SK-N-SH (cell line): ENCODE data around the gene FHDC1. TPM values are rescaled to one million over a fixed set of nuclear protein-coding genes. Genes with fewer than 3 reads are reported as not detected.

Source experiments
- CTCF ChIA-PET: fragments of 300-600, 350-600 bp; formaldehyde crosslinking; extraction: SDS; loops from one replicate; lab custom pipeline; 2021; lab: Yijun Ruan, JAX
- POLR2A ChIA-PET: fragments of 350-600 bp; sonication (Branson Sonifier 250); formaldehyde crosslinking; extraction: SDS; loops from one replicate; lab custom pipeline; 2020; ENCODE audit warnings: antibody characterized with exemption, inconsistent platforms; lab: Yijun Ruan, JAX
- DNase-seq: peaks from one replicate; pipeline ENCODE4 v3.0.0; 2012
- H2AFZ ChIP-seq: fragments of 200-600 bp; sonication (generic); 2 replicates; pipeline ENCODE4 v1.8.1; 2016; ENCODE audit warnings: antibody characterized with exemption, mild to moderate bottlenecking, low read depth
- H3F3A ChIP-seq: fragments of 200-600 bp; sonication (generic); replicated peaks from 2 replicates; pipeline ENCODE3; 2016; ENCODE audit warnings: antibody characterized with exemption, mild to moderate bottlenecking; ENCODE audit not compliant: insufficient read depth
- H3K27ac ChIP-seq, 2 experiments: fragments of 200-500 bp in 1 of 2; fragments of 200-600 bp in 1 of 2; sonication (Bioruptor generic) in 1 of 2; sonication (generic), shearing (Covaris generic) in 1 of 2; 2 replicates each; pipeline versions ENCODE4 v1.5.1 to v1.6.1; 2014 to 2016; ENCODE audit warnings: low read depth in 2 of 2, inconsistent platforms in 1 of 2, low read length in 1 of 2, mild to moderate bottlenecking in 1 of 2, mixed read lengths in 1 of 2
- H3K27me3 ChIP-seq: fragments of 200-600 bp; sonication (generic), shearing (Covaris generic); 2 replicates; pipeline ENCODE4 v1.6.1; 2016; ENCODE audit warnings: mixed run types; ENCODE audit not compliant: insufficient read depth
- H3K36me3 ChIP-seq, 2 experiments: fragments of 200-500 bp in 1 of 2; fragments of 200-600 bp in 1 of 2; sonication (Bioruptor generic) in 1 of 2; sonication (generic) in 1 of 2; replicated peaks in 1 of 2; 2 replicates each; pipeline versions ENCODE3 to v1.5.1; 2014 to 2016; ENCODE audit warnings: low read length in 1 of 2, mild to moderate bottlenecking in 1 of 2; ENCODE audit not compliant: insufficient read depth in 2 of 2, control insufficient read depth in 1 of 2
- H3K4me1 ChIP-seq, 2 experiments: fragments of 200-500 bp in 1 of 2; fragments of 200-600 bp in 1 of 2; sonication (Bioruptor generic) in 1 of 2; sonication (generic), shearing (Covaris generic) in 1 of 2; 2 replicates each; pipeline versions ENCODE4 v1.5.1 to v1.6.1; 2014 to 2016; ENCODE audit warnings: low read depth in 1 of 2, low read length in 1 of 2, mixed run types in 1 of 2; ENCODE audit not compliant: insufficient read depth in 2 of 2, control insufficient read depth in 1 of 2
- H3K4me2 ChIP-seq: fragments of 200-600 bp; sonication (generic), shearing (Covaris generic); 2 replicates; pipeline ENCODE4 v1.6.1; 2017; ENCODE audit warnings: mixed run types
- H3K4me3 ChIP-seq, 2 experiments: fragments of 200-500 bp in 1 of 2; fragments of 200-600 bp in 1 of 2; sonication (Bioruptor generic) in 1 of 2; sonication (generic), shearing (Covaris generic) in 1 of 2; 2 replicates each; pipeline versions ENCODE4 v1.5.1 to v1.8.1; 2014 to 2016; ENCODE audit warnings: low read depth in 2 of 2, inconsistent platforms in 1 of 2, low read length in 1 of 2, mild to moderate bottlenecking in 1 of 2, mixed read lengths in 1 of 2, moderate library complexity in 1 of 2
- H3K79me2 ChIP-seq: fragments of 200-600 bp; sonication (generic); 2 replicates; pipeline ENCODE4 v1.8.1; 2017; ENCODE audit warnings: mild to moderate bottlenecking; ENCODE audit not compliant: insufficient read depth
- H3K9ac ChIP-seq: fragments of 200-600 bp; sonication (generic); 2 replicates; pipeline ENCODE4 v1.6.1; 2017; ENCODE audit warnings: mixed run types
- H3K9me2 ChIP-seq: fragments of 200-600 bp; sonication (generic); 2 replicates; pipeline ENCODE4 v1.6.1; 2017; ENCODE audit warnings: mixed run types
- H3K9me3 ChIP-seq: fragments of 200-600 bp; sonication (generic); 2 replicates; pipeline ENCODE4 v1.6.1; 2017; ENCODE audit warnings: mixed run types, mild to moderate bottlenecking, moderate library complexity
- H4K20me1 ChIP-seq: fragments of 200-600 bp; sonication (generic); 2 replicates; pipeline ENCODE4 v1.6.1; 2017; ENCODE audit warnings: mild to moderate bottlenecking, mixed run types; ENCODE audit not compliant: insufficient read depth
- CHD2 ChIP-seq: fragments of 150-350 bp; IDR thresholded peaks from 2 replicates; pipeline ENCODE4 v1.6.1; 2018; ENCODE audit warnings: low read length; ENCODE audit not compliant: partially characterized antibody
- EP300 ChIP-seq, 2 experiments: IDR thresholded peaks; 2 replicates each; pipeline versions ENCODE4 v1.4.0 to v1.6.1; 2012; ENCODE audit warnings: borderline replicate concordance in 1 of 2, low read depth in 1 of 2, low read length in 1 of 2
- FOXJ3 ChIP-seq: sonication (generic); formaldehyde crosslinking; IDR thresholded peaks from 2 replicates; pipeline ENCODE4 v1.5.1; 2020; ENCODE audit warnings: mild to moderate bottlenecking, missing genetic modification reagents
- JUND ChIP-seq: IDR thresholded peaks from 2 replicates; pipeline ENCODE4 v1.4.0; 2012
- NFIC ChIP-seq: IDR thresholded peaks from 2 replicates; pipeline ENCODE4 v1.4.0; 2012; ENCODE audit warnings: borderline replicate concordance
- NRF1 ChIP-seq: IDR thresholded peaks from 2 replicates; pipeline ENCODE4 v1.6.1; 2012; ENCODE audit warnings: low read depth, mild to moderate bottlenecking, low read length
- POLR2AphosphoS5 ChIP-seq: IDR thresholded peaks from 2 replicates; pipeline ENCODE4 v1.6.1; 2012; ENCODE audit warnings: low read depth, low read length
- RAD21 ChIP-seq: IDR thresholded peaks from 2 replicates; pipeline ENCODE4 v1.6.1; 2012; ENCODE audit warnings: mild to moderate bottlenecking, low read length
- RCOR1 ChIP-seq: fragments of 150-350 bp; IDR thresholded peaks from 2 replicates; pipeline ENCODE4 v1.6.1; 2017; ENCODE audit warnings: antibody characterized with exemption, low read length
- SMC3 ChIP-seq: IDR thresholded peaks from 2 replicates; pipeline ENCODE4 v1.6.1; 2012; ENCODE audit warnings: low read depth, low read length, improper control_type of control experiment
- TAF1 ChIP-seq: IDR thresholded peaks from 2 replicates; pipeline ENCODE4 v1.6.1; 2012; ENCODE audit warnings: low read depth, mild to moderate bottlenecking, low read length, moderate library complexity, borderline replicate concordance
- YY1 ChIP-seq: IDR thresholded peaks from 2 replicates; pipeline ENCODE4 v1.4.0; 2012; ENCODE audit warnings: low read depth, mild to moderate bottlenecking
- WGBS: methylation state at CpG from one replicate; pipeline ENCODE4 v1.1.6; 2017; ENCODE audit warnings: low lambda C conversion rate; 5-methylcytosine and 5-hydroxymethylcytosine counted together
- polyA plus RNA-seq, 3 experiments: library from polyadenylated mRNA; depleted of rRNA; stranded (reverse); fragments of >200 nt; gene quantifications; 2 replicates each; pipeline ENCODE4 v1.2.3, GENCODE V29; 2012
- TF ChIP-seq, protein P1 (sequence below): IDR thresholded peaks from 2 replicates; pipeline ENCODE4 v1.6.1; 2012; ENCODE audit warnings: mild to moderate bottlenecking, low read depth, low read length, moderate library complexity
- TF ChIP-seq, protein P2 (sequence below): IDR thresholded peaks from 2 replicates; pipeline ENCODE4 v1.4.0; 2012; ENCODE audit warnings: low read depth
- TF ChIP-seq, protein P3 (sequence below): fragments of 200-600 bp; sonication (generic); IDR thresholded peaks from 2 replicates; pipeline ENCODE4 v1.6.1; 2017; ENCODE audit warnings: antibody characterized with exemption, mild to moderate bottlenecking, moderate library complexity
- TF ChIP-seq, protein P4 (sequence below): IDR thresholded peaks from 2 replicates; pipeline ENCODE4 v1.4.0; 2012; ENCODE audit warnings: low read depth, borderline replicate concordance

Gene FHDC1
- polyA plus RNA-seq, 1 of the 3 experiments (the other 2 are of a cell fraction): 0.02 TPM

DNA sequence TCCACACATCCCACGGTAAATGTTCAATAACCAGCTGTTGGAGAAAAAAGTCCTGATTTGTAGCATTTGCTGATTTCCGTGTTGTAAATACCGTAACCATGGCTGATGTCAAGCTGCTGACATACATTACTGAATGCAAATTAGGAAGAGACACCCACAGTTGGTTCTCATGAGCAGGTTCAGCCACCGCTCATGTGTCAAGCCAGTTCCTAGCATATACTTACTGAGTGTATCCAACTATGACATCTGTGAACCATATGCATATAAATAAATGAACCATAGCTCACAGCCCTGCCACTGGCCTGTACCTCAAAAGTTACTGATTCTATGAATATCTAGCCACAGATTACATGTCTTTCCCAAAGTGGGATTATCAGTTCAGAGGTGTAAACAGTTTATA is 29.5 kb downstream of the FHDC1 start:
- no peaks in the 10 kb centered on the region for H4K20me1 ChIP-seq
- CTCF ChIA-PET: interaction anchor here (1.2 kb wide), 1 partner anchor 28 kb away, joined by 4 read pairs; no protein-coding TSS in a partner anchor
- H2AFZ ChIP-seq: no peak overlapping the region
- no peaks in the 10 kb centered on the region for H3K9me3 ChIP-seq
- no peak overlapping the region for H3K4me2 ChIP-seq
- POLR2A ChIA-PET: no interaction called here
- no peaks in the 10 kb centered on the region for H3K27me3 ChIP-seq
- no peaks in the 10 kb centered on the region for H3F3A ChIP-seq
- H3K27ac ChIP-seq: peak overlapping the region in 1 of 2 experiments; percentile 30; a peak in 2 of 4 replicates
- peaks cover 3 to 12% of the 10 kb centered on the region in 2 experiments; a peak in 2 of 4 replicates for H3K4me1 ChIP-seq
- TF ChIP-seq, protein P1, sequence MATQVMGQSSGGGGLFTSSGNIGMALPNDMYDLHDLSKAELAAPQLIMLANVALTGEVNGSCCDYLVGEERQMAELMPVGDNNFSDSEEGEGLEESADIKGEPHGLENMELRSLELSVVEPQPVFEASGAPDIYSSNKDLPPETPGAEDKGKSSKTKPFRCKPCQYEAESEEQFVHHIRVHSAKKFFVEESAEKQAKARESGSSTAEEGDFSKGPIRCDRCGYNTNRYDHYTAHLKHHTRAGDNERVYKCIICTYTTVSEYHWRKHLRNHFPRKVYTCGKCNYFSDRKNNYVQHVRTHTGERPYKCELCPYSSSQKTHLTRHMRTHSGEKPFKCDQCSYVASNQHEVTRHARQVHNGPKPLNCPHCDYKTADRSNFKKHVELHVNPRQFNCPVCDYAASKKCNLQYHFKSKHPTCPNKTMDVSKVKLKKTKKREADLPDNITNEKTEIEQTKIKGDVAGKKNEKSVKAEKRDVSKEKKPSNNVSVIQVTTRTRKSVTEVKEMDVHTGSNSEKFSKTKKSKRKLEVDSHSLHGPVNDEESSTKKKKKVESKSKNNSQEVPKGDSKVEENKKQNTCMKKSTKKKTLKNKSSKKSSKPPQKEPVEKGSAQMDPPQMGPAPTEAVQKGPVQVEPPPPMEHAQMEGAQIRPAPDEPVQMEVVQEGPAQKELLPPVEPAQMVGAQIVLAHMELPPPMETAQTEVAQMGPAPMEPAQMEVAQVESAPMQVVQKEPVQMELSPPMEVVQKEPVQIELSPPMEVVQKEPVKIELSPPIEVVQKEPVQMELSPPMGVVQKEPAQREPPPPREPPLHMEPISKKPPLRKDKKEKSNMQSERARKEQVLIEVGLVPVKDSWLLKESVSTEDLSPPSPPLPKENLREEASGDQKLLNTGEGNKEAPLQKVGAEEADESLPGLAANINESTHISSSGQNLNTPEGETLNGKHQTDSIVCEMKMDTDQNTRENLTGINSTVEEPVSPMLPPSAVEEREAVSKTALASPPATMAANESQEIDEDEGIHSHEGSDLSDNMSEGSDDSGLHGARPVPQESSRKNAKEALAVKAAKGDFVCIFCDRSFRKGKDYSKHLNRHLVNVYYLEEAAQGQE: no peak
- TF ChIP-seq JUND: no peak
- TF ChIP-seq NRF1: no peak
- no peak for TF ChIP-seq POLR2AphosphoS5
- no peak for TF ChIP-seq SMC3
- TF ChIP-seq, protein P2, sequence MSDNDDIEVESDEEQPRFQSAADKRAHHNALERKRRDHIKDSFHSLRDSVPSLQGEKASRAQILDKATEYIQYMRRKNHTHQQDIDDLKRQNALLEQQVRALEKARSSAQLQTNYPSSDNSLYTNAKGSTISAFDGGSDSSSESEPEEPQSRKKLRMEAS: no peak
- no peak for TF ChIP-seq RCOR1
- no peak for TF ChIP-seq RAD21
- H3K79me2 ChIP-seq: no peaks in the 10 kb centered on the region
- no peak overlapping the region for H3K9ac ChIP-seq
- WGBS: 56% methylated on average over 4 of the region's 4 CpGs
- H3K36me3 ChIP-seq: no peaks in the 10 kb centered on the region
- no peak overlapping the region for H3K4me3 ChIP-seq
- peak; percentile 53 for DNase-seq
- H3K9me2 ChIP-seq: no peaks in the 10 kb centered on the region

DNA sequence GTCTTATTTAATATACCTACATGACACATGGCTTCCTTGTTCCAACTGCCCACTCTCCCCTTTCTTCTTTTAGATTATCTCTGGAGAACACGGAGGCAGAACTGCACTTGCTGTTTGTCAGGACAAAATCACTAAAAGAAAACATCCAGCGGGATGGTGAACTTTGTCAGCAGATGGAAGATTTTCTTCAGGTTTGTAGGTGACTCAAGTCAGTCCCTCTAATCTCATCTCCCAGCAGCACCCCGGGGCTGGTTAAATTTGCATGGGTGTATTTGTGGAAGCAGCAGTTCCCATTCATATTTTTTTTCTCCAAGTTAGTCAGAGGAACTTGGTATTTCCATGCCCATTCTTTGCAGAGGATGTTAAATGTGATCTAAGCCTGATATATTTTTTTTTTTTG is 31.8 kb downstream of the FHDC1 start:
- no peak for DNase-seq
- no peak overlapping the region for H3K4me2 ChIP-seq

More for the DNA sequence above, 31.8 kb downstream of the FHDC1 start:
- Histone ChIP-seq H3K27ac (no peak overlapping the region), H3K4me1 (peaks cover 7% of the 10 kb centered on the region in 2 experiments; a peak in 2 of 4 replicates), H3K79me2 (no peaks in the 10 kb centered on the region), H3K9me3 (no peaks in the 10 kb centered on the region), H3K9ac (no peak overlapping the region), H2AFZ (no peak overlapping the region), H3K9me2 (no peaks in the 10 kb centered on the region), H3F3A (no peaks in the 10 kb centered on the region), H3K27me3 (no peaks in the 10 kb centered on the region), H4K20me1 (no peaks in the 10 kb centered on the region), H3K4me3 (no peak overlapping the region), H3K36me3 (no peaks in the 10 kb centered on the region)
- TF ChIP-seq CHD2 (no peak), YY1 (no peak), FOXJ3 (CRISPR knock-in tag) (no peak), EP300 (IDR thresholded peaks at IDR 0.05; ENCODE audit: borderline replicate concordance in 1 of 2, low read depth in 1 of 2, low read length in 1 of 2) (no peak), TAF1 (no peak), NFIC (no peak)
- TF ChIP-seq, protein P3, sequence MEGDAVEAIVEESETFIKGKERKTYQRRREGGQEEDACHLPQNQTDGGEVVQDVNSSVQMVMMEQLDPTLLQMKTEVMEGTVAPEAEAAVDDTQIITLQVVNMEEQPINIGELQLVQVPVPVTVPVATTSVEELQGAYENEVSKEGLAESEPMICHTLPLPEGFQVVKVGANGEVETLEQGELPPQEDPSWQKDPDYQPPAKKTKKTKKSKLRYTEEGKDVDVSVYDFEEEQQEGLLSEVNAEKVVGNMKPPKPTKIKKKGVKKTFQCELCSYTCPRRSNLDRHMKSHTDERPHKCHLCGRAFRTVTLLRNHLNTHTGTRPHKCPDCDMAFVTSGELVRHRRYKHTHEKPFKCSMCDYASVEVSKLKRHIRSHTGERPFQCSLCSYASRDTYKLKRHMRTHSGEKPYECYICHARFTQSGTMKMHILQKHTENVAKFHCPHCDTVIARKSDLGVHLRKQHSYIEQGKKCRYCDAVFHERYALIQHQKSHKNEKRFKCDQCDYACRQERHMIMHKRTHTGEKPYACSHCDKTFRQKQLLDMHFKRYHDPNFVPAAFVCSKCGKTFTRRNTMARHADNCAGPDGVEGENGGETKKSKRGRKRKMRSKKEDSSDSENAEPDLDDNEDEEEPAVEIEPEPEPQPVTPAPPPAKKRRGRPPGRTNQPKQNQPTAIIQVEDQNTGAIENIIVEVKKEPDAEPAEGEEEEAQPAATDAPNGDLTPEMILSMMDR: no peak
- TF ChIP-seq, protein P1: no peak
- TF ChIP-seq, protein P4, sequence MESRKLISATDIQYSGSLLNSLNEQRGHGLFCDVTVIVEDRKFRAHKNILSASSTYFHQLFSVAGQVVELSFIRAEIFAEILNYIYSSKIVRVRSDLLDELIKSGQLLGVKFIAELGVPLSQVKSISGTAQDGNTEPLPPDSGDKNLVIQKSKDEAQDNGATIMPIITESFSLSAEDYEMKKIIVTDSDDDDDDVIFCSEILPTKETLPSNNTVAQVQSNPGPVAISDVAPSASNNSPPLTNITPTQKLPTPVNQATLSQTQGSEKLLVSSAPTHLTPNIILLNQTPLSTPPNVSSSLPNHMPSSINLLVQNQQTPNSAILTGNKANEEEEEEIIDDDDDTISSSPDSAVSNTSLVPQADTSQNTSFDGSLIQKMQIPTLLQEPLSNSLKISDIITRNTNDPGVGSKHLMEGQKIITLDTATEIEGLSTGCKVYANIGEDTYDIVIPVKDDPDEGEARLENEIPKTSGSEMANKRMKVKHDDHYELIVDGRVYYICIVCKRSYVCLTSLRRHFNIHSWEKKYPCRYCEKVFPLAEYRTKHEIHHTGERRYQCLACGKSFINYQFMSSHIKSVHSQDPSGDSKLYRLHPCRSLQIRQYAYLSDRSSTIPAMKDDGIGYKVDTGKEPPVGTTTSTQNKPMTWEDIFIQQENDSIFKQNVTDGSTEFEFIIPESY: no peak
- ChIA-PET CTCF (interaction anchor here (1.5 kb wide), 1 partner anchor 13 kb away, joined by 5 read pairs; no protein-coding TSS in a partner anchor), POLR2A (no interaction called here)
- 55% methylated on average over 3 of the region's 3 CpGs for WGBS
